Measurements from ENCODE around the gene POMT2.
"Not testable (repeated sequence)": the region's sequence is repeated elsewhere in the genome, so short reads cannot be mapped to it uniquely, and the experiment has no call there.

Gene POMT2

GRCh38 chr14:77290705-77291104 is 30.0 kb downstream of the POMT2 start:
- no peak overlapping the region for H4K8ac ChIP-seq (ENCODE audit: low read depth, low read length)
- H4K5ac ChIP-seq (ENCODE audit: low read length): no peak overlapping the region
- H3K9ac ChIP-seq (ENCODE audit: low read length): no peak overlapping the region
- H3K18ac ChIP-seq (ENCODE audit: low read length): no peak overlapping the region
- H3K4ac ChIP-seq (ENCODE audit: low read depth, low read length): no peak overlapping the region
- no peak overlapping the region for H2BK15ac ChIP-seq (replicated peaks; ENCODE audit: low read depth)
- no peaks in the 10 kb centered on the region for H3K27me3 ChIP-seq (ENCODE audit: insufficient read depth, low read length, poor library complexity)
- H2AK5ac ChIP-seq (ENCODE audit: low read length): no peak overlapping the region
- no peaks in the 10 kb centered on the region for H3K79me1 ChIP-seq (ENCODE audit: low read length)
- no peak overlapping the region for H3K4me3 ChIP-seq (ENCODE audit: low read length)
- peak; percentile 67 for DNase-seq
- WGBS (ENCODE audit: extremely low coverage, insufficient coverage, low lambda C conversion rate): no CpG with 5 or more reads among the region's 4 CpGs
- H3K4me2 ChIP-seq (ENCODE audit: low read length): no peak overlapping the region
- no peak overlapping the region for H3K56ac ChIP-seq (ENCODE audit: low read length)
- H2BK120ac ChIP-seq (ENCODE audit: low read depth, low read length): no peak overlapping the region
- no peak overlapping the region for H2BK5ac ChIP-seq (ENCODE audit: low read length)
- no peak overlapping the region for H3K23ac ChIP-seq (ENCODE audit: low read length)
- no peaks in the 10 kb centered on the region for H3K79me2 ChIP-seq (ENCODE audit: control insufficient read depth, insufficient read depth, low read length)
- H3K4me1 ChIP-seq (ENCODE audit: control insufficient read depth, low read depth, low read length): no peaks in the 10 kb centered on the region
- H3K27ac ChIP-seq (ENCODE audit: low read depth, low read length): no peak overlapping the region
- H3K36me3 ChIP-seq (ENCODE audit: control insufficient read depth, insufficient read depth, low read length): peaks cover 2% of the 10 kb centered on the region

DNA sequence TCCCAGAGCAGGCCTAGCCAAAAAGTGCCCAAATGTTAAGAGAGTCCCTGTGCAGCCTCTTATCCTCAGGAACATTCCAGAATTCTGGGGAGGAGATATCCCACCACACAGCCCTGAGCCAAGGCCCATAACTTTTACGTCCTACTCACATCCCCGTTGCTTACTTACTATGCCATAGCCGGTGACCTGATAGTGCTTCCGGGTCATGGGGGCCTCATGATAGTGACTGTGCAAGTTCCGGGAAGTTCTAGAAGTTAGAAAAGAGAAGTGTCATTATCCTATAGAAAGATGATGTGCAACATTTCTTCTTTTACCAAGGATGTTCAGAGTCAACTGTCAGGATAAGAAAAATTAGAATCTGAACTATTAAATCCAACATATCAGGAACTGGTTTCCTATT is 34.1 kb downstream of the POMT2 start:
- Histone ChIP-seq H3K4me1 (ENCODE audit: control insufficient read depth, low read depth, low read length) (no peaks in the 10 kb centered on the region), H2AK5ac (ENCODE audit: low read length) (no peak overlapping the region), H3K36me3 (ENCODE audit: control insufficient read depth, insufficient read depth, low read length) (peaks cover 3% of the 10 kb centered on the region), H3K79me2 (ENCODE audit: control insufficient read depth, insufficient read depth, low read length) (no peaks in the 10 kb centered on the region), H3K4ac (ENCODE audit: low read depth, low read length) (no peak overlapping the region), H3K79me1 (ENCODE audit: low read length) (no peaks in the 10 kb centered on the region), H3K27ac (ENCODE audit: low read depth, low read length) (no peak overlapping the region), H2BK120ac (ENCODE audit: low read depth, low read length) (no peak overlapping the region), H4K5ac (ENCODE audit: low read length) (no peak overlapping the region), H3K27me3 (ENCODE audit: insufficient read depth, low read length, poor library complexity) (no peaks in the 10 kb centered on the region), H3K4me3 (ENCODE audit: low read length) (no peak overlapping the region), H2BK15ac (replicated peaks; ENCODE audit: low read depth) (no peak overlapping the region), H2BK5ac (ENCODE audit: low read length) (no peak overlapping the region), H3K23ac (ENCODE audit: low read length) (no peak overlapping the region), H3K56ac (ENCODE audit: low read length) (no peak overlapping the region), H4K8ac (ENCODE audit: low read depth, low read length) (no peak overlapping the region), H3K4me2 (ENCODE audit: low read length) (no peak overlapping the region), H3K9ac (ENCODE audit: low read length) (no peak overlapping the region), H3K18ac (ENCODE audit: low read length) (no peak overlapping the region)
- WGBS (ENCODE audit: extremely low coverage, insufficient coverage, low lambda C conversion rate): no CpG with 5 or more reads among the region's 5 CpGs
- DNase-seq: no peak

GRCh38 chr14:77284466-77284865 is 36.2 kb downstream of the POMT2 start:
- no peak overlapping the region for H3K23ac ChIP-seq (ENCODE audit: low read length)
- H3K4me3 ChIP-seq (ENCODE audit: low read length): no peak overlapping the region
- no peak overlapping the region for H3K4me2 ChIP-seq (ENCODE audit: low read length)
- H2BK15ac ChIP-seq (replicated peaks; ENCODE audit: low read depth): no peak overlapping the region
- no CpG with 5 or more reads among the region's 5 CpGs for whole genome bisulfite sequencing (ENCODE audit: extremely low coverage, insufficient coverage, low lambda C conversion rate)
- peaks cover 3% of the 10 kb centered on the region for H3K36me3 ChIP-seq (ENCODE audit: control insufficient read depth, insufficient read depth, low read length)
- no peak for DNase-seq
- H3K4ac ChIP-seq (ENCODE audit: low read depth, low read length): no peak overlapping the region
- H2AK5ac ChIP-seq (ENCODE audit: low read length): no peak overlapping the region
- H2BK120ac ChIP-seq (ENCODE audit: low read depth, low read length): no peak overlapping the region
- H3K56ac ChIP-seq (ENCODE audit: low read length): no peak overlapping the region
- no peak overlapping the region for H3K18ac ChIP-seq (ENCODE audit: low read length)
- H4K5ac ChIP-seq (ENCODE audit: low read length): no peak overlapping the region
- H3K27ac ChIP-seq (ENCODE audit: low read depth, low read length): no peak overlapping the region
- H3K4me1 ChIP-seq (ENCODE audit: control insufficient read depth, low read depth, low read length): no peaks in the 10 kb centered on the region
- no peak overlapping the region for H3K9ac ChIP-seq (ENCODE audit: low read length)
- H2BK5ac ChIP-seq (ENCODE audit: low read length): no peak overlapping the region
- H3K27me3 ChIP-seq (ENCODE audit: insufficient read depth, low read length, poor library complexity): no peaks in the 10 kb centered on the region
- no peaks in the 10 kb centered on the region for H3K79me1 ChIP-seq (ENCODE audit: low read length)
- no peak overlapping the region for H4K8ac ChIP-seq (ENCODE audit: low read depth, low read length)
- no peaks in the 10 kb centered on the region for H3K79me2 ChIP-seq (ENCODE audit: control insufficient read depth, insufficient read depth, low read length)

- DNase-seq: no peak
- H3K9ac ChIP-seq (ENCODE audit: low read length): no peak overlapping the region
- no peaks in the 10 kb centered on the region for H3K79me1 ChIP-seq (ENCODE audit: low read length)
- no peaks in the 10 kb centered on the region for H3K79me2 ChIP-seq (ENCODE audit: control insufficient read depth, insufficient read depth, low read length)
- H3K27ac ChIP-seq (ENCODE audit: low read depth, low read length): no peak overlapping the region
- no peak overlapping the region for H3K56ac ChIP-seq (ENCODE audit: low read length)
- no peak overlapping the region for H2AK5ac ChIP-seq (ENCODE audit: low read length)
- no peak overlapping the region for H4K5ac ChIP-seq (ENCODE audit: low read length)
- no CpG with 5 or more reads among the region's 4 CpGs for WGBS (ENCODE audit: extremely low coverage, insufficient coverage, low lambda C conversion rate)
- no peak overlapping the region for H3K18ac ChIP-seq (ENCODE audit: low read length)
- no peak overlapping the region for H3K4ac ChIP-seq (ENCODE audit: low read depth, low read length)
- no peak overlapping the region for H3K4me2 ChIP-seq (ENCODE audit: low read length)
- H2BK5ac ChIP-seq (ENCODE audit: low read length): no peak overlapping the region
- H3K4me1 ChIP-seq (ENCODE audit: control insufficient read depth, low read depth, low read length): no peaks in the 10 kb centered on the region
- no peak overlapping the region for H3K23ac ChIP-seq (ENCODE audit: low read length)
- no peaks in the 10 kb centered on the region for H3K27me3 ChIP-seq (ENCODE audit: insufficient read depth, low read length, poor library complexity)
- peaks cover 3% of the 10 kb centered on the region for H3K36me3 ChIP-seq (ENCODE audit: control insufficient read depth, insufficient read depth, low read length)
- H4K8ac ChIP-seq (ENCODE audit: low read depth, low read length): no peak overlapping the region
- no peak overlapping the region for H2BK120ac ChIP-seq (ENCODE audit: low read depth, low read length)
- no peak overlapping the region for H3K4me3 ChIP-seq (ENCODE audit: low read length)
- no peak overlapping the region for H2BK15ac ChIP-seq (replicated peaks; ENCODE audit: low read depth)
Measured at GRCh38 chr14:77284066-77284465, 36.6 kb downstream of the POMT2 start.

GRCh38 chr14:77281852-77282410 is 38.8 kb downstream of the POMT2 start:
- H4K5ac ChIP-seq (ENCODE audit: low read length): no peak overlapping the region
- no peak overlapping the region for H2BK15ac ChIP-seq (replicated peaks; ENCODE audit: low read depth)
- no peak overlapping the region for H2BK120ac ChIP-seq (ENCODE audit: low read depth, low read length)
- H3K79me2 ChIP-seq (ENCODE audit: control insufficient read depth, insufficient read depth, low read length): no peaks in the 10 kb centered on the region
- no peak overlapping the region for H3K27ac ChIP-seq (ENCODE audit: low read depth, low read length)
- H3K79me1 ChIP-seq (ENCODE audit: low read length): no peaks in the 10 kb centered on the region
- no peak overlapping the region for H3K9ac ChIP-seq (ENCODE audit: low read length)
- H3K4me1 ChIP-seq (ENCODE audit: control insufficient read depth, low read depth, low read length): no peaks in the 10 kb centered on the region
- no peak overlapping the region for H4K8ac ChIP-seq (ENCODE audit: low read depth, low read length)
- H3K4ac ChIP-seq (ENCODE audit: low read depth, low read length): no peak overlapping the region
- WGBS (ENCODE audit: extremely low coverage, insufficient coverage, low lambda C conversion rate): no CpG with 5 or more reads among the region's 6 CpGs
- H3K27me3 ChIP-seq (ENCODE audit: insufficient read depth, low read length, poor library complexity): no peaks in the 10 kb centered on the region
- peaks cover 3% of the 10 kb centered on the region for H3K36me3 ChIP-seq (ENCODE audit: control insufficient read depth, insufficient read depth, low read length)
- no peak overlapping the region for H3K56ac ChIP-seq (ENCODE audit: low read length)
- H3K23ac ChIP-seq (ENCODE audit: low read length): no peak overlapping the region
- DNase-seq: no peak
- no peak overlapping the region for H3K4me2 ChIP-seq (ENCODE audit: low read length)
- H2BK5ac ChIP-seq (ENCODE audit: low read length): no peak overlapping the region
- no peak overlapping the region for H3K18ac ChIP-seq (ENCODE audit: low read length)
- no peak overlapping the region for H3K4me3 ChIP-seq (ENCODE audit: low read length)
- no peak overlapping the region for H2AK5ac ChIP-seq (ENCODE audit: low read length)

GRCh38 chr14:77280921-77281320 is 39.8 kb downstream of the POMT2 start:
- WGBS (ENCODE audit: extremely low coverage, insufficient coverage, low lambda C conversion rate): no CpG with 5 or more reads among the region's 4 CpGs
- not testable (repeated sequence) for H3K23ac ChIP-seq (ENCODE audit: low read length); H3K4me2 ChIP-seq (ENCODE audit: low read length); H3K18ac ChIP-seq (ENCODE audit: low read length); H3K79me1 ChIP-seq (ENCODE audit: low read length); H2BK120ac ChIP-seq (ENCODE audit: low read depth, low read length); H3K56ac ChIP-seq (ENCODE audit: low read length); H3K27ac ChIP-seq (ENCODE audit: low read depth, low read length); H2BK15ac ChIP-seq (replicated peaks; ENCODE audit: low read depth); H3K9ac ChIP-seq (ENCODE audit: low read length); DNase-seq; H2BK5ac ChIP-seq (ENCODE audit: low read length); H3K4me1 ChIP-seq (ENCODE audit: control insufficient read depth, low read depth, low read length); H3K36me3 ChIP-seq (ENCODE audit: control insufficient read depth, insufficient read depth, low read length); H3K27me3 ChIP-seq (ENCODE audit: insufficient read depth, low read length, poor library complexity); H3K79me2 ChIP-seq (ENCODE audit: control insufficient read depth, insufficient read depth, low read length); H4K5ac ChIP-seq (ENCODE audit: low read length); H3K4me3 ChIP-seq (ENCODE audit: low read length); H2AK5ac ChIP-seq (ENCODE audit: low read length); H4K8ac ChIP-seq (ENCODE audit: low read depth, low read length); H3K4ac ChIP-seq (ENCODE audit: low read depth, low read length)
